GM23338 (cell line): Measurements from ENCODE around the gene FANCF.

Experiments used
- CREB1 ChIP-seq: fragments of 250-450 bp; sonication (Bioruptor Pico); IDR thresholded peaks from 2 replicates; pipeline ENCODE4 v1.5.0; 2020; ENCODE audit warnings: low read depth, mild to moderate bottlenecking, moderate library complexity
- EZH2 ChIP-seq: fragments of 200-600 bp; sonication (generic); IDR thresholded peaks from one replicate; pipeline ENCODE4 v1.8.0; 2017; ENCODE audit warnings: antibody characterized with exemption, mild to moderate bottlenecking, low read depth; ENCODE audit not compliant: unreplicated experiment
- EZH2phosphoT487 ChIP-seq: fragments of 200-600 bp; sonication (generic); IDR thresholded peaks from one replicate; pipeline ENCODE4 v1.8.1; 2018; ENCODE audit warnings: antibody characterized with exemption; ENCODE audit not compliant: unreplicated experiment
- JUNB ChIP-seq: IDR thresholded peaks from one replicate; pipeline ENCODE4 v1.6.1; 2016; ENCODE audit warnings: antibody characterized with exemption; ENCODE audit not compliant: unreplicated experiment
- NANOG ChIP-seq: IDR thresholded peaks from 2 replicates; pipeline ENCODE4 v1.6.1; 2016; ENCODE audit warnings: antibody characterized with exemption, borderline replicate concordance
- POLR2AphosphoS5 ChIP-seq: IDR thresholded peaks from 2 replicates; pipeline ENCODE4 v1.6.1; 2016; ENCODE audit warnings: antibody characterized with exemption, low read depth
- STAT1 ChIP-seq: IDR thresholded peaks from one replicate; pipeline ENCODE4 v1.6.1; 2016; ENCODE audit warnings: antibody characterized with exemption; ENCODE audit not compliant: unreplicated experiment
- ZNF114 ChIP-seq: fragments of 250-450 bp; sonication (Bioruptor Pico); IDR thresholded peaks from 2 replicates; pipeline ENCODE4 v1.5.0; 2020; ENCODE audit warnings: mild to moderate bottlenecking, moderate library complexity
- ZNF331 ChIP-seq: fragments of 250-450 bp; sonication (Bioruptor Pico); IDR thresholded peaks from 2 replicates; pipeline ENCODE4 v1.5.0; 2020; ENCODE audit warnings: low read depth, mild to moderate bottlenecking, moderate library complexity
- TF ChIP-seq, protein P1 (sequence below), 2 experiments: fragments of 200-600 bp in 1 of 2; sonication (generic) in 1 of 2; conservative IDR thresholded peaks; 2 replicates each; pipeline versions ENCODE4 v1.5.1 to v1.6.1; 2016 to 2017; ENCODE audit warnings: antibody characterized with exemption in 2 of 2, low read depth in 2 of 2, mild to moderate bottlenecking in 2 of 2, moderate library complexity in 1 of 2
- TF ChIP-seq, protein P2 (sequence below): fragments of 250-450 bp; sonication (Bioruptor Pico); IDR thresholded peaks from 2 replicates; pipeline ENCODE4 v1.5.0; 2020; ENCODE audit warnings: mild to moderate bottlenecking, moderate library complexity
- TF ChIP-seq, protein P3 (sequence below): IDR thresholded peaks from one replicate; pipeline ENCODE4 v1.6.1; 2018; ENCODE audit warnings: antibody characterized with exemption; ENCODE audit not compliant: unreplicated experiment
- TF ChIP-seq, protein P4 (sequence below): IDR thresholded peaks from 2 replicates; pipeline ENCODE4 v1.6.1; 2016; ENCODE audit warnings: antibody characterized with exemption

DNA sequence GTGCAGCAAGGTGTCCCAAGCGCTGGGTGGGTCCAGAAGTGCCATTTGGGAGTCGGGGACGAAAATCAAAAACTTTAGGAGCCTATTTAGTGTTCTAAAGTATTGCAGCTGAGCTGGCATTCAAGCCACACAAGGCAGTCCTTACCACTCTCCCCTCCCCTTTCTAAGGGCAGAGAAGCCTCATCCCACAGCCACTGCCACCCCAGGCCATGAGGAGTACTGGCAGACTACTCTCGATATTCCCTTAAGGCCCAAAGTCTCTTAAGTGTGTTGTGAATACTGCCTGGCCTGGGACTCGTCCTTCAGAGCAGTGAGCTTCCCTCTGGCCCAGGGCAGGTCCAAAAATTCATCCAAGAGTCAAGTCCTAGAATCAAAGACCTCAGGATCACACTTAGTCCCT is 7.8 kb downstream of the FANCF start:
- TF ChIP-seq, protein P1, sequence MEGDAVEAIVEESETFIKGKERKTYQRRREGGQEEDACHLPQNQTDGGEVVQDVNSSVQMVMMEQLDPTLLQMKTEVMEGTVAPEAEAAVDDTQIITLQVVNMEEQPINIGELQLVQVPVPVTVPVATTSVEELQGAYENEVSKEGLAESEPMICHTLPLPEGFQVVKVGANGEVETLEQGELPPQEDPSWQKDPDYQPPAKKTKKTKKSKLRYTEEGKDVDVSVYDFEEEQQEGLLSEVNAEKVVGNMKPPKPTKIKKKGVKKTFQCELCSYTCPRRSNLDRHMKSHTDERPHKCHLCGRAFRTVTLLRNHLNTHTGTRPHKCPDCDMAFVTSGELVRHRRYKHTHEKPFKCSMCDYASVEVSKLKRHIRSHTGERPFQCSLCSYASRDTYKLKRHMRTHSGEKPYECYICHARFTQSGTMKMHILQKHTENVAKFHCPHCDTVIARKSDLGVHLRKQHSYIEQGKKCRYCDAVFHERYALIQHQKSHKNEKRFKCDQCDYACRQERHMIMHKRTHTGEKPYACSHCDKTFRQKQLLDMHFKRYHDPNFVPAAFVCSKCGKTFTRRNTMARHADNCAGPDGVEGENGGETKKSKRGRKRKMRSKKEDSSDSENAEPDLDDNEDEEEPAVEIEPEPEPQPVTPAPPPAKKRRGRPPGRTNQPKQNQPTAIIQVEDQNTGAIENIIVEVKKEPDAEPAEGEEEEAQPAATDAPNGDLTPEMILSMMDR (conservative IDR thresholded peaks at IDR 0.05; ENCODE audit: low read depth in 2 of 2), result no peak
- TF ChIP-seq POLR2AphosphoS5, result no peak
- TF ChIP-seq CREB1 (CRISPR knock-in tag), result no peak
- TF ChIP-seq, protein P2, sequence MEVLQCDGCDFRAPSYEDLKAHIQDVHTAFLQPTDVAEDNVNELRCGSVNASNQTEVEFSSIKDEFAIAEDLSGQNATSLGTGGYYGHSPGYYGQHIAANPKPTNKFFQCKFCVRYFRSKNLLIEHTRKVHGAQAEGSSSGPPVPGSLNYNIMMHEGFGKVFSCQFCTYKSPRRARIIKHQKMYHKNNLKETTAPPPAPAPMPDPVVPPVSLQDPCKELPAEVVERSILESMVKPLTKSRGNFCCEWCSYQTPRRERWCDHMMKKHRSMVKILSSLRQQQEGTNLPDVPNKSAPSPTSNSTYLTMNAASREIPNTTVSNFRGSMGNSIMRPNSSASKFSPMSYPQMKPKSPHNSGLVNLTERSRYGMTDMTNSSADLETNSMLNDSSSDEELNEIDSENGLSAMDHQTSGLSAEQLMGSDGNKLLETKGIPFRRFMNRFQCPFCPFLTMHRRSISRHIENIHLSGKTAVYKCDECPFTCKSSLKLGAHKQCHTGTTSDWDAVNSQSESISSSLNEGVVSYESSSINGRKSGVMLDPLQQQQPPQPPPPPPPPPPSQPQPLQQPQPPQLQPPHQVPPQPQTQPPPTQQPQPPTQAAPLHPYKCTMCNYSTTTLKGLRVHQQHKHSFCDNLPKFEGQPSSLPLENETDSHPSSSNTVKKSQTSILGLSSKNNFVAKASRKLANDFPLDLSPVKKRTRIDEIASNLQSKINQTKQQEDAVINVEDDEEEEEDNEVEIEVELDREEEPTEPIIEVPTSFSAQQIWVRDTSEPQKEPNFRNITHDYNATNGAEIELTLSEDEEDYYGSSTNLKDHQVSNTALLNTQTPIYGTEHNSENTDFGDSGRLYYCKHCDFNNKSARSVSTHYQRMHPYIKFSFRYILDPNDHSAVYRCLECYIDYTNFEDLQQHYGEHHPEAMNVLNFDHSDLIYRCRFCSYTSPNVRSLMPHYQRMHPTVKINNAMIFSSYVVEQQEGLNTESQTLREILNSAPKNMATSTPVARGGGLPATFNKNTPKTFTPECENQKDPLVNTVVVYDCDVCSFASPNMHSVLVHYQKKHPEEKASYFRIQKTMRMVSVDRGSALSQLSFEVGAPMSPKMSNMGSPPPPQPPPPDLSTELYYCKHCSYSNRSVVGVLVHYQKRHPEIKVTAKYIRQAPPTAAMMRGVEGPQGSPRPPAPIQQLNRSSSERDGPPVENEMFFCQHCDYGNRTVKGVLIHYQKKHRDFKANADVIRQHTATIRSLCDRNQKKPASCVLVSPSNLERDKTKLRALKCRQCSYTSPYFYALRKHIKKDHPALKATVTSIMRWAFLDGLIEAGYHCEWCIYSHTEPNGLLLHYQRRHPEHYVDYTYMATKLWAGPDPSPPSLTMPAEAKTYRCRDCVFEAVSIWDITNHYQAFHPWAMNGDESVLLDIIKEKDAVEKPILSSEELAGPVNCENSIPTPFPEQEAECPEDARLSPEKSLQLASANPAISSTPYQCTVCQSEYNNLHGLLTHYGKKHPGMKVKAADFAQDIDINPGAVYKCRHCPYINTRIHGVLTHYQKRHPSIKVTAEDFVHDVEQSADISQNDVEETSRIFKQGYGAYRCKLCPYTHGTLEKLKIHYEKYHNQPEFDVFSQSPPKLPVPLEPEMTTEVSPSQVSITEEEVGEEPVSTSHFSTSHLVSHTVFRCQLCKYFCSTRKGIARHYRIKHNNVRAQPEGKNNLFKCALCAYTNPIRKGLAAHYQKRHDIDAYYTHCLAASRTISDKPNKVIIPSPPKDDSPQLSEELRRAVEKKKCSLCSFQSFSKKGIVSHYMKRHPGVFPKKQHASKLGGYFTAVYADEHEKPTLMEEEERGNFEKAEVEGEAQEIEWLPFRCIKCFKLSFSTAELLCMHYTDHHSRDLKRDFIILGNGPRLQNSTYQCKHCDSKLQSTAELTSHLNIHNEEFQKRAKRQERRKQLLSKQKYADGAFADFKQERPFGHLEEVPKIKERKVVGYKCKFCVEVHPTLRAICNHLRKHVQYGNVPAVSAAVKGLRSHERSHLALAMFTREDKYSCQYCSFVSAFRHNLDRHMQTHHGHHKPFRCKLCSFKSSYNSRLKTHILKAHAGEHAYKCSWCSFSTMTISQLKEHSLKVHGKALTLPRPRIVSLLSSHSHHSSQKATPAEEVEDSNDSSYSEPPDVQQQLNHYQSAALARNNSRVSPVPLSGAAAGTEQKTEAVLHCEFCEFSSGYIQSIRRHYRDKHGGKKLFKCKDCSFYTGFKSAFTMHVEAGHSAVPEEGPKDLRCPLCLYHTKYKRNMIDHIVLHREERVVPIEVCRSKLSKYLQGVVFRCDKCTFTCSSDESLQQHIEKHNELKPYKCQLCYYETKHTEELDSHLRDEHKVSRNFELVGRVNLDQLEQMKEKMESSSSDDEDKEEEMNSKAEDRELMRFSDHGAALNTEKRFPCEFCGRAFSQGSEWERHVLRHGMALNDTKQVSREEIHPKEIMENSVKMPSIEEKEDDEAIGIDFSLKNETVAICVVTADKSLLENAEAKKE (CRISPR knock-in tag), result no peak
- no peak for TF ChIP-seq ZNF331
- no peak for TF ChIP-seq EZH2phosphoT487
- no peak for TF ChIP-seq EZH2
- TF ChIP-seq, protein P3, sequence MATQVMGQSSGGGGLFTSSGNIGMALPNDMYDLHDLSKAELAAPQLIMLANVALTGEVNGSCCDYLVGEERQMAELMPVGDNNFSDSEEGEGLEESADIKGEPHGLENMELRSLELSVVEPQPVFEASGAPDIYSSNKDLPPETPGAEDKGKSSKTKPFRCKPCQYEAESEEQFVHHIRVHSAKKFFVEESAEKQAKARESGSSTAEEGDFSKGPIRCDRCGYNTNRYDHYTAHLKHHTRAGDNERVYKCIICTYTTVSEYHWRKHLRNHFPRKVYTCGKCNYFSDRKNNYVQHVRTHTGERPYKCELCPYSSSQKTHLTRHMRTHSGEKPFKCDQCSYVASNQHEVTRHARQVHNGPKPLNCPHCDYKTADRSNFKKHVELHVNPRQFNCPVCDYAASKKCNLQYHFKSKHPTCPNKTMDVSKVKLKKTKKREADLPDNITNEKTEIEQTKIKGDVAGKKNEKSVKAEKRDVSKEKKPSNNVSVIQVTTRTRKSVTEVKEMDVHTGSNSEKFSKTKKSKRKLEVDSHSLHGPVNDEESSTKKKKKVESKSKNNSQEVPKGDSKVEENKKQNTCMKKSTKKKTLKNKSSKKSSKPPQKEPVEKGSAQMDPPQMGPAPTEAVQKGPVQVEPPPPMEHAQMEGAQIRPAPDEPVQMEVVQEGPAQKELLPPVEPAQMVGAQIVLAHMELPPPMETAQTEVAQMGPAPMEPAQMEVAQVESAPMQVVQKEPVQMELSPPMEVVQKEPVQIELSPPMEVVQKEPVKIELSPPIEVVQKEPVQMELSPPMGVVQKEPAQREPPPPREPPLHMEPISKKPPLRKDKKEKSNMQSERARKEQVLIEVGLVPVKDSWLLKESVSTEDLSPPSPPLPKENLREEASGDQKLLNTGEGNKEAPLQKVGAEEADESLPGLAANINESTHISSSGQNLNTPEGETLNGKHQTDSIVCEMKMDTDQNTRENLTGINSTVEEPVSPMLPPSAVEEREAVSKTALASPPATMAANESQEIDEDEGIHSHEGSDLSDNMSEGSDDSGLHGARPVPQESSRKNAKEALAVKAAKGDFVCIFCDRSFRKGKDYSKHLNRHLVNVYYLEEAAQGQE, result no peak
- TF ChIP-seq, protein P4, sequence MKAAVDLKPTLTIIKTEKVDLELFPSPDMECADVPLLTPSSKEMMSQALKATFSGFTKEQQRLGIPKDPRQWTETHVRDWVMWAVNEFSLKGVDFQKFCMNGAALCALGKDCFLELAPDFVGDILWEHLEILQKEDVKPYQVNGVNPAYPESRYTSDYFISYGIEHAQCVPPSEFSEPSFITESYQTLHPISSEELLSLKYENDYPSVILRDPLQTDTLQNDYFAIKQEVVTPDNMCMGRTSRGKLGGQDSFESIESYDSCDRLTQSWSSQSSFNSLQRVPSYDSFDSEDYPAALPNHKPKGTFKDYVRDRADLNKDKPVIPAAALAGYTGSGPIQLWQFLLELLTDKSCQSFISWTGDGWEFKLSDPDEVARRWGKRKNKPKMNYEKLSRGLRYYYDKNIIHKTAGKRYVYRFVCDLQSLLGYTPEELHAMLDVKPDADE, result no peak
- TF ChIP-seq STAT1, result no peak
- no peak for TF ChIP-seq JUNB
- no peak for TF ChIP-seq NANOG
- no peak for TF ChIP-seq ZNF114 (CRISPR knock-in tag)
